ENCODE data around the gene IL26.

IL26 gene

GRCh38 chr12:68166317-68166831 is 59.2 kb downstream of the IL26 start:
- H3K4me3 ChIP-seq (ENCODE audit: low read length) = no peak overlapping the region
- TF ChIP-seq ZNF274 (IDR thresholded peaks at IDR 0.05; ENCODE audit: low read depth, low read length) = no peak

GRCh38 chr12:68163560-68164081 is 62.0 kb downstream of the IL26 start:
- TF ChIP-seq ZNF274 (IDR thresholded peaks at IDR 0.05; ENCODE audit: low read depth, low read length) = no peak

DNA sequence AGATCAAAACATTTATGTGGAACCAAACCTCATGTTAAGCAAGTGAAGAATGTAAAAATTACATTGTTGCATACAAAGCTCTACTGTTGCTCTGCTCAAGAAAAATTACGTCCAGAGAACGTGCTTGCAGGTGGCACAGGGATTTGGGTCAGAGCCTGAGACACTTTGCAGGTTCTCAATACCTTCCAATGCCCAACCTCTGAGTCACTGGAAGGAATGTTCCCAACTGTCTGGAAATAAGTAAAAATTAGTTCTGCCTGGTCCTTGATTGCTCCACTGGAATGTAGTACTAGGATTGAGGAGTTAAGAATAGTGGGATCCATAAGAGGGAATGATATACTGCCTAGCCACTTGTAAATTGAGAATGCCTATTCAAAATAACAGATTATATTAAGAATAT is 63.2 kb downstream of the IL26 start:
- TF ChIP-seq ZNF274 (IDR thresholded peaks at IDR 0.05; ENCODE audit: low read depth, low read length) = no peak
- no peak overlapping the region for H3K4me3 ChIP-seq (ENCODE audit: low read length)

More at GRCh38 chr12:68163560-68164081, 62.0 kb downstream of the IL26 start:
- no peak overlapping the region; the same call in 1 of the 2 replicates for H3K4me3 ChIP-seq (ENCODE audit: low read length)

DNA sequence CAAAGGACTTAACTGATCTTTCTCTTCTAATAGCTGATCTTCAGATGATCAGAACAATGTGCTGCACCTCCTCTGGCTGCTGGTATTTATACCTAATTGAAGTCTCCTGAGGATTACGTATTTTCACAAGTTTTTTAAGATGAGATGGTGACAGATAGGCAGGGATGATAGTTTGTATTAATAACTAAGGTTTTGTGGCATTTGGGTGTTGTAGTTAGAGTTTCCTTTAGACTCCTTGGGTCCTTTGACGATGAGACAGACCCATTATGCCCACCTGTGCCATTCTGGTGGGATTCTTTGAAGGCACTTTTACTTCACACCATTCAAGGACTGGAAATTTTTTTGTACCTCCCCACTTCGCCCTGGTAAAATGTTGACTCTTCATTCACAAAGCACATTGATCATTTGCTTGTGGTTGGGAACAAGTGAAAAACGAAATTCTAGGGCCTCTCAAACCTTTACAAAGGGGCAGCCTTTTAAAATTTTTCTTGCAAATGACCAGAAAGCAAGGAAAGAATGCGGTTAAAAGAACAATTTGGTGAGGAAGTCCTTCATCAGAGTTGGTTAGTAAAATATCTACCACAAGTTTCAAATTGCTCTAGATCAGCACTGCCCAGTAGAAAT is 65.8 kb downstream of the IL26 start, which contains the start of gene IFNG:
Gene IFNG (minus strand): TSS at position 60 of the 624 bp plus-strand sequence. CDS start 125 bp downstream, outside the sequence.
- TF ChIP-seq ZNF274 (IDR thresholded peaks at IDR 0.05; ENCODE audit: low read depth, low read length) = no peak
- H3K4me3 ChIP-seq (ENCODE audit: low read length) = no peak within 1 kb of the TSS

DNA sequence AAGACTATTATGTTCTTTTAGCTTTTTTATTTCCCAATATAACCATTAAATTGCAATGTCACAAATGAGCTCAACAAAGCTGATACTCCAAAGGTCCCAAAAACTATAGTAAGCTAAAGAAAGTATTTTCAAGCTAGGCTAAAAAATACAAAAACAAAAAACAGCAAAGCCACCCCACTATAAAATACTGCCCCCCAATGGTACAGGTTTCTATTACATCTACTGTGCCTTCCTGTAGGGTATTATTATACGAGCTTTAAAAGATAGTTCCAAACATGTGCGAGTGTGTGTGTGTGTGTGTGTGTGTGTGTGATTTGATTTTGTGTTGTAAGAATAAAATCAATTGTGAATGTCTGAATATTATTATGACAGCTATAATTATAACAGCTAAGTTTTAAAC is 67.2 kb downstream of the IL26 start:
- no peak overlapping the region for H3K4me3 ChIP-seq (ENCODE audit: low read length)
- no peak for TF ChIP-seq ZNF274 (IDR thresholded peaks at IDR 0.05; ENCODE audit: low read depth, low read length)

- TF ChIP-seq ZNF274 (IDR thresholded peaks at IDR 0.05; ENCODE audit: low read depth, low read length) = no peak
- H3K4me3 ChIP-seq (ENCODE audit: low read length) = no peak overlapping the region
These were observed 68.2 kb downstream of the IL26 start for GRCh38 chr12:68157380-68157779.

GRCh38 chr12:68156636-68157035 is 69.0 kb downstream of the IL26 start:
- H3K4me3 ChIP-seq (ENCODE audit: low read length) = no peak overlapping the region
- no peak for TF ChIP-seq ZNF274 (IDR thresholded peaks at IDR 0.05; ENCODE audit: low read depth, low read length)

- H3K4me3 ChIP-seq (ENCODE audit: low read length) = no peak overlapping the region
- TF ChIP-seq ZNF274 (IDR thresholded peaks at IDR 0.05; ENCODE audit: low read depth, low read length) = no peak
These were observed 70.8 kb downstream of the IL26 start for GRCh38 chr12:68154779-68155178.
